Mesenteric fat pad (tissue), 1 donor: ENCODE measurements around the gene TARP.
"Not testable (repeated sequence)": the region's sequence is repeated elsewhere in the genome, so short reads cannot be mapped to it uniquely, and the experiment has no call there.

Experiments used
- DNase-seq: peaks from one replicate; pipeline ENCODE4 v3.0.0-alpha.2; 2020; ENCODE audit warnings: low spot score
- donor health status: DM: yes; HTN: yes; CAD: no.

TARP gene

DNA sequence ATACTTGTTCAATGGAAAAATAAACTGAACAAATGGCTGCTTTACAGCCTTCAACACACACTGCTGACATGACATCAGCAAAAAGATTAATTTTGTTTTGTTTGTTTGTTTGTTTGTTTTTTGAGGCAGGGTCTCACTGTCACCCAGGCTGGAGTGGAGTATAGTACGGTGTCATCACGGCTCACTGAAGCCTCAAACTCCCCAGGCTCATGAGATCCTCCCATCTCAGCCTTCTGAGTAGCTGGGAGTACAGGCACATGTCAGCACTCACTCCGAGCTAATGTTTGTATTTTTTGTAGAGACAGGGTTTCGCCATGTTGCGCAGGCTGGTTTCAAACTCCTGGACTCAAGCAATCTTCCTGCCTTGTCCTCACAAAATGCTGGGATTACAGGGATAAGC is 10.9 kb downstream of the TARP start:
- no peak for DNase-seq

DNA sequence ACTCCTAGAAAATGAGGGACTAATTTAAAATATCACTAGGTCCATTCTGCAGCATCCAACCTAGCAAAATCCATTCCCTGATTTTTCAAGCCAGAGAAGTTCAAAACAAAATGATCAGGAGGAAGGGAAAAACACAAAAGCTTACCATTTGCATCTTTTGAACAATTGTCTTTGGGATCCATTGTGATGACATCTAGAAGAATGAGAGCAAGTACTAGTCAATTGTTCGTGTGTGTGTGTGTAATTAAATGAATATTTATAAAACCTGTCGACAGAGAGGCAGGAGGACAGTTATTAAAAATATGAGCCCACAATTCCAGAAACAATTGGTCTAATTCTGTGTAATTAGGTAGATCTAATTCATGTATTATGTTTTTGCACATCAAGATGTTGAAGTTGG is 11.4 kb downstream of the TARP start:
- not testable (repeated sequence) for DNase-seq

DNA sequence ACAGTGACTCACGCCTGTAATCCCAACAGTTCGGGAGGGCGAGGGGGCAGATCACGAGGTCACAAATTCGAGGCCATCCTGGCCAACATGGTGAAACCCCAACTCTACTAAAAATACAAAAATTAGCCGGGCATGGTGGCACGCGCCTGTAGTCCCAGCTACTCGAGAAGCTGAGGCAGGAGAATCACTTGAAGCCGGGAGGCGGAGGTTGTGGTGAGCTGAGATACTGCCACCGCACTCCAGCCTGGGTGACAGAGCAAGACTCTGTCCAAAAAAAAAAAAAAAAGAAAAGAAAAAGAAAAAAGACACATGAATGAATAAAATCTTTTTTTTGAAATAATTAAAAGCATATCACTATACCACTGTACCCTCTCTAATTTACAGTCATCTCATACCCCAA is 11.8 kb downstream of the TARP start:
- DNase-seq = not testable (repeated sequence)

DNA sequence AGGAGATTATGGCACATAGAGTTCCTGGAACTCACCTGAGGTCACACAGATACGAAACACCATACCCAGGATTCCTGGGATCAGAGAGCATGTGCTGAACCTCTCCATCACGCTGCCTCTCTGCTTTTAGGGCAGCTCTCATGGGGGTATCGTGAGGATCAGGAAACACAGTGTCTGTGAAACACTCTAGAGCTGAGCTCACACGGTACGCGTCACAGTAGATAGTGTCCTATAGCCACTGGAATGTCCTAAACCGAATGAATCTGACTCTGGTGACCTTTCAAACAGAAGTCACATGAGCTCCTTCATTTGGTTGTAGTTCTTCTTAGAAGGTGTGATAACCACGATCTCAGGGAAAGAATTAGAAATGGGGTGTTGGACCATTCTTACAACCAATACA is 14.3 kb downstream of the TARP start:
- DNase-seq = not testable (repeated sequence)

DNA sequence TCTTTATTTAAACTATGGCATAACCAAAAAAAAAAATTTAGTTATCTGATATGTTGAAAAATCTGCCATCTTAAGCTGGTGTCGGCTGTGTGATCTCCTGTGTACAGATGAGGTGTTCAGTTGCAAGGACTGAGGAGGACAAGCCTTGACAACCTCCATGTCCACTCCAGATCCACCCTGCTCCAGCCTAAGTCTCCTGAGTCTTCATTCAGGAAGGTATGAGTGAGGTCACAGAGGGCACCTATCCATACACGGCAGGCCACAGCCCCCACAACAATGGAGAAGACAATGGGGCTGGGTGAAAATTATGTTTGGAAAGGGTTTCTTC is 16.1 kb downstream of the TARP start:
- no peak for DNase-seq

DNA sequence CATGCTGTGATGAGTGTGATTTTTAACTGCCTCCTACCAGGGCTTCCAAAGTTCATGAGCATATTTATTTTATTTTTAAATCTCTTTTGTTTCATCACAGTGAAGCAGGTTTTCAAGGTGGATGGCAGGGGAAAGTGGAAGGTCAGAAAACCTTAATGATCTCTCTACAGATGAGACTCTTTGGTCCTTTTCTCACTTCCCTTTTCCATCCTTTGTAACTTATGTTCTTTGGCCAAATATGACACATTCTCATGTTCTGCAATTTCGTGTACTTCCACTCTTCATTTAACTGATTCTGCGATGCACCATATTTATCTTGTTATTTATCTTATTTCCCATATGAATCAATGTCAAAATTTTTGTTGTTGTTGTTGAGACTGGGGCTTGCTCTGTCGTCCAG is 23.6 kb downstream of the TARP start:
- not testable (repeated sequence) for DNase-seq

DNA sequence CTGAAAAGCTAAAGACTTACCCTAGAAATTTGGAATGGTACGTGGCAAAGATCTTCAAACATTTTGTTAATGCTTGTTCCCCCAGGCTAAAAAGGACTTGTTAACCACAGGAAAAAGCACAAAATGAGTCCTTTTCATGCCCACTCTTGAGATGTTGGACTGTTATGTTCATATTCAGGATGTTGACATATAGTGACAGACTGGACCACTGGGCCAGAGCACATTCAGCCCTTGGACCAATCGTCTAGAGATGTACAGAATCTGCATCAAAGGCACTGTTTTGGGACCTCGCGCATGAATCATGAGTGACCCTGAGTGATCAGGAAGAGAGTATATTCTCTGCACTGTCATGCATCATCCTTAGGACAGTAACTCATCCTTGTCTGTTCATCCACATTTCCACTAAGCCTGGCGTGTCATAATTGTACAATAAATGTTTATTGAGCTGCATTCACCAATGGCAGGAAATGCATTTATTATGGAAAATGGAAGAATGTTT is 25.3 kb downstream of the TARP start:
- DNase-seq = no peak

DNA sequence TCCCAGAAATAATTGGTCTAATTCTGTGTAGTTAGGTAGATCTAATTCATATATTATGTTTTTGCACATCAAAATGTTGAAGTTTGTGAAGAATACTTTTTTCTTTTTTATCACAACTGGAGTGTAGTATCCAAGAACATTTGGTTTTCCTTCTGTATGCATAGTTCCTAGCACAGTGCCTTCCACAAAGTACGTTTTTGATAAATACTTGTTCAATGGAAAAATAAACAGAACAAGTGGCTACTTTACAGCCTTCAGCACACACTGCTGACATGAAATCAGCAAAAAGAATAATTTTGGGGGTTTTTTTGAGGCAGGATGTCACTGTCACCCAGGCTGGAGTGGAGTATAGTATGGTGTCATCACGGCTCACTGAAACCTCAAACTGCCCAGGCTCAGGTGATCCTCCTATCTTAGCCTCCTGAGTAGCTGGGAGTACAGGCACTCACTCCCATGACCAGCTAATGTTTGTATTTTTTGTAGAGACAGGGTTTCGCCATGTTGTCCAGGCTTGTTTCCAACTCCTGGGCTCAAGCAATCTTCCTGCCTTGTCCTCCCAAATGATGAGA is 27.9 kb downstream of the TARP start:
- DNase-seq = no peak

DNA sequence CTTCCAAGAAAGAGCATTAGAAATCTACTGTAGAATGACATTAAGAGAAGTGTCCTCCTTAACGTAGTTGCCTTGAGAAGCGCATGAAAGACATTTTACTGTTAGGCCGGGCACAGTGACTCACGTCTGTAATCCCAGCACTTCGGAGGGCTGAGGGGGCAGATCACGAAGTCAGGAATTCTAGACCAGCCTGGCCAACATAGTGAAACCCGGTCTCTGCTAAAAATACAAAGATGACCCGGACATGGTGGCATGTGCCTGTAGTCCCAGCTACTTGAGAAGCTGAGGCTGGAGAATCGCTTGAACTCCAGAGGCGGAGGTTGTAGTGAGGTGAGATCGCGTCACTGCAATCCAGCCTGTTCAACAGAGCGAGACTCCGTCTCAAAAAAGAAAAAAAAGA is 28.9 kb downstream of the TARP start:
- DNase-seq = no peak

DNA sequence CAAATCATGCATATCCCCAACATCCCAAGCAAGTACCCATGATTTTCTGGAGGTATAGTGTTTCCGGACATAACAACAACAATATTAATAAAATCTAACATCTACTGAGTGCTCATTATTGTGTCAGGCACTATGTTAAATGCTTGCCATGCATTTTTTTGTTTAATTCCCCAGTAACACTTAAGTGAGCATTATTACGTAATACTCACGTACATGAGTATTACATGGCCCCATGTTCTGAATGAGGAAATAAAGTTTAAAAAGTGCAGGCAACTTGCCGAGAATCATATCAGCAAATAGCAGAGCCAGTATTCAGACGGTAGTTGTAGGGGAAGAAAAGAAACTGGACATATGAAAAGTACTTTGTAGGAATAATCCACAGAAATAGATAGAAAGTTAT is 30.1 kb downstream of the TARP start:
- not testable (repeated sequence) for DNase-seq

DNA sequence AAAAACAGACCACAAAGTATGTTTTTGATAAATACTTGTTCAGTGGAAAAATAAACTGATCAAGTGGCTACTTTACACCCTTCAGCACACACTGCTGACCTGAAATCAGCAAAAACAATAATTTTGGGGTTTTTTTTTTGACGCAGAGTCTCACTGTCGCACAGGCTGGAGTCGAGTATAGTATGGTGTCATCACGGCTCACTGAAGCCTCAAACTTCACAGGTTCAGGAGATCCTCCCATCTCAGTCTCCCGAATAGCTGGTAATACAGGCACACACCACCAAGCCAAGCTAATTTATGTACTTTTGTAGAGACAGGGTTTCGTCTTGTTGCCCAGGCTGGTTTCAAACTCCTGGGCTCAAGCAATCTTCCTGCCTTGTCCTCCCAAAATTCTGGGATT is 30.6 kb downstream of the TARP start:
- DNase-seq = no peak

DNA sequence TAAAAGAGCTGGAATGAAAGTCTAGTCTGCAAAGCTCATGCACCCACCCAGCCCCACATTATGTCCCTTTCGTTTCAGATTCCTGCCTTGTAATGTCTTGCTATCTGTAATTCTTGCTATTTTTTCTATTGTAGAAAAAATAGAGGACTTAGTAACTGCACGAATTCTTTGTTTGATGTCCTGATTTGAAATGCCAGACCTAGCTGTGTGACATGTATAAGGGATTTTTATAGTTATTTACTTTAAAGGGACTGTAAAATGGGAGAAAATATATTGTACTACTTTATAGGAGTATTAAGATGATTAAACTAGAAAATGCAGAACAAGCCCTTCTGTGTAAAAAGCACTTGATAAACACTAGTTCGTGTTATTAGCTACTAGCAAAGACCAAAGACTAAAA is 32.4 kb downstream of the TARP start:
- DNase-seq = no peak

DNA sequence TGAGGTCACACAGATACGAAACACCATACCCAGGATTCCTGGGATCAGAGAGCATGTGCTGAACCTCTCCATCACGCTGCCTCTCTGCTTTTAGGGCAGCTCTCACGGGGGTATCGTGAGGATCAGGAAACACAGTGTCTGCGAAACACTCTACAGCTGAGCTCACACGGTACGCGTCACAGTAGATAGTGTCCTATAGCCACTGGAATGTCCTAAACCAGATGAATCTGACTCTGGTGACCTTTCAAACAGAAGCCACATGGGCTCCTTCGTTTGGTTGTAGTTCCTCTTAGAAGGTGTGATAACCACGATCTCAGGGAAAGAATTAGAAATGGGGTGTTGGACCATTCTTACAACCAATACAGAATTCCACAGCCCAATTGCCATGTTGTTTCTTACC is 34.3 kb downstream of the TARP start:
- not testable (repeated sequence) for DNase-seq

DNA sequence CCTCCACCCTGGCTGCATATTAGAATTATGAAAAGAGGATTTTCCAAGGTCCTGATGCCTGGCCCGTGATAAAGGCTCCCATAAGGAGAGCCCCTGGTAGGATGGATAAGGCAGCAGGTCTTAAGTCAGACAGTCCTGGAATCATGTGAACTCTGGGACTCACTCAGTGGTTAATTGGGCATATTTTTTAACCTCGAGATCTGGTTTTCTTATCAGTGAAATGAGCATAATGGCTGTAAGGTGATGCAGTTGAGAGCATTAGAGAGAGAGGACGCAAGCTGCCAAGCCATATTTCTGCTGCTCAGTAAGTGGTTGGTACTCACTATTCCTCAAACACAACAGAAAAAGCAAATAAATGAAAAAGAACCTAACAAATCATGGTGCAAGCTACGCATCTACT is 37.8 kb downstream of the TARP start:
- no peak for DNase-seq

DNA sequence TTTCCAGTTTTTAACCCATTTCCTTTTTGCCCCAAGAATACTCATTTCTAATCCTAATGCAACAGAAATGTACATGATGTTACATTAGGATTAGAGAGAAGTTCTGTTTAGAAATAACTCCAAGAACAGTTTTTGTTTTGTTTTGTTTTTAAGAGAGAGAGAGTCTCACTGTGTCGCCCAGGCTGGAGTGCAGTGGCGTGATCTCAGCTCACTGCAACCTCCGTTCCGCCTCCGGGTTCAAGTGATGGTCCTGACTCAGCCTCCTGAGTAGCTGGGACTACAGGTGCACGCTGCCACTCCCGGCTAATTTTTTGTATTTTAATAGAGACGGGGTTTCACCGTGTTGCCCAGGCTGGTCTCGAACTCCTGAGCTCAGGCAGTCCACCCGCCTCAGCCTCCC is 38.7 kb downstream of the TARP start:
- not testable (repeated sequence) for DNase-seq

DNA sequence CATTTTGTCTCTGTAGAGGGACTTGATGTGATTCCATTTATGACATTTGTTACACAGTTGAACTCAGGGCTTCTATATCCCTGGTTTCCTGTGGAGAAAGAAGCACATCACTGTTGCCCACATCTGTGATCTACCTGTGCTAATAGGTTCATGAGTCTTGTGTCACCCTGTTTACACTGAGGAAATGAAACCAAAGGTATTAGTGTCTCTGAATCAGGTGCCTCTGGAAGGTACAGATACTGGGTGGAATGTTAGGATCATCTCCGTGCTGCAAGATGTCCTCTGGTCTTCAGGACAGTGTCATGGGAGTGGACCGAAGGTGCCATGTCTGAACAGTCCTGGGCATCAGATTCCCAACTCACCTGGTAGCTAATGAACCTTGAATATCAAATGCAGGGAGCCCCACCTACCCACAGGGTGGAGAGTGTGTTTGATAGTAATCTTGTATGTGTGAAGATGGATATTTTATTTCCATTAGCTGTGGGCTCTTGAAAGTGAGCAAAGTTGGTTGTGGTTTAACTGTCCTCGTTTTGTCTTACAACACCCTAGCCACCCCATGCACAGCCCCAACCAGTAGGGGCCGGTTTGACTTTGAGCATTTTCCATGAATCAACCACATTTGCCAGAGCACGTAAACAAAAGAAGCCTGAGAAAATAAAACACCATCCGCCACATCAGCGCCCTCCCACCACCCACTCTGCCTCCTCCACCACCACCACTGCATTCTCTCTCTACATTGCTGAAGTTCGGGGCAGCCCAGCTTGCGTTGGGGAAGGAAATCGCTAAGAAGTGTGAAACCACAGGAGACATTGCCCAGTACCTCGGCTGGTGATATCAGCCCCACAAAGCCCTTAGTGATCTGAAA is 40.7 kb downstream of the TARP start:
- DNase-seq = no peak

DNA sequence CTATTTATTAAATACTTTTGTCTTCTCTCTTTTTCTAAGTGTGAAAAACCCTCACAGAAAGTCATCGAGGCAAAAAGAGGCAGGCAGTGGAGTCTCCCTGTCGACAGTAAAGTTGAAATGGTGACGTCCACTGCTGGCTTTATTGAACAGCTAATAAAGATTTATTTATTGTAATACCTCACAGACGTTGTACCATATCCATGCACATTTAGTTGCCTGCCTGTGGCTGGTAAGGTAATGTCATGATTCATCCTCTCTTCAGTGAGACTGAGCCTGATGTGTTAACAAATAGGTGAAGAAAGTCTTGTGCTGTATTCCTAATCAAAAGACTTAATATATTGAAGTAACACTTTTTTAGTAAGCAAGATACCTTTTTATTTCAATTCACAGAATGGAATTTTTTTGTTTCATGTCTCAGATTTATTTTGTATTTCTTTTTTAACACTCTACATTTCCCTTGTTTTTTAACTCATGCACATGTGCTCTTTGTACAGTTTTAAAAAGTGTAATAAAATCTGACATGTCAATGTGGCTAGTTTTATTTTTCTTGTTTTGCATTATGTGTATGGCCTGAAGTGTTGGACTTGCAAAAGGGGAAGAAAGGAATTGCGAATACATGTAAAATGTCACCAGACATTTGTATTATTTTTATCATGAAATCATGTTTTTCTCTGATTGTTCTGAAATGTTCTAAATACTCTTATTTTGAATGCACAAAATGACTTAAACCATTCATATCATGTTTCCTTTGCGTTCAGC is 43.4 kb downstream of the TARP start:
- no peak for DNase-seq

DNA sequence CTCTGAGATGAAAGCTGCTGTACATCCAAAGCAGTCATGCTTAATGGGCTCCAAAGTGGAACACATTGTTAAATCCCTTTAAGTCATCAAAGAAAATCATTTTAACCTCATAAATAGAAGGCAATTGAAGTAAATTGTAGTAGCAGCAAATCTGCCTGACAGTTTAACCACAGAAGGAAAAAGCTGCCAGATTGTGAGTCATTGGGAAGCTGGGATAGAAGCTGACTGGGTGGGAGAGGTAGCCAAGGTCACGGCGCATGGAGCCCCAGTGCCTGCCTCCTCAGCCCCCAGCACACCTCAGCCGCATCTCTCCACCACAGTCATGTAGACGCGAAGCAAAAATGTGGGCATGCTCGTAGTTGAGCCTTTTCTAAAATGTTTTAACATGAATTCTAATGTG is 44.0 kb downstream of the TARP start:
- DNase-seq = no peak

DNA sequence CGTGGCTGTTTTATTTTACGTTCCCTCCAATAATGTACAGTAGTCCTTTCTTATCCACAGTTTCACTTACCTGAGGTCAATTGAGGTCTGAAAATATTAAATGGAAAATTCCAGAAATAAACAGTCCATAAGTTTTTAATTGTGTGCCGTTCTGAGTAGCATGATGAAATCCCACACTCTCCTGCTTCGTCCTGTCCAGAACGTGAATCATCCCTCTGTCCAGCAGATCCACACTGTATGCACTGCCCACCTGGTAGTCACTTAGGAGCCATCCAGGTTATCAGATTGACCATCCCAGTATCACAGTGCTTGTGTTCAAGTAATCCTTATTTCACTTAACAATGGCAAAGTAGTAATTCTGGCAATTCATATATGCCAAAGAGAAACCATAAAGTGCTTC is 49.0 kb downstream of the TARP start:
- no peak for DNase-seq

DNA sequence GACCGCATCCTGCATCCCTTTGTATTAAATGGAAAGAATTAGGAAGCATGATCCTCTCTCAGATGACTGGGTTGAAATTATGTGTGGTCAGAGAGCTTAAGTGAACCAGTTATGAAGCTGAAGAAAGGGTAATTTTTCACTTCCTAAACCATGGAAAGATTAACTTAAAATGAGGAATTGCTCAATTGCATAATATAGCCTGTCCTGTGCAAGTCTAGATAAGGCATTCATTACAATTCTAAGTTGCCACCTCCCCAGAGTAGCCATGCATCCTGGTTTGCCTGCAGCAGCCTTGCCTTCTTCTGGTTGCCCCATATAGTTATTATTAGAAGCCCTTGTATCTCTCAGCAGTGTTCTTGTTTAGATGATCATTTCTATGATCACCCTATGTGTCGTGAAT is 50.1 kb downstream of the TARP start:
- DNase-seq = no peak

DNA sequence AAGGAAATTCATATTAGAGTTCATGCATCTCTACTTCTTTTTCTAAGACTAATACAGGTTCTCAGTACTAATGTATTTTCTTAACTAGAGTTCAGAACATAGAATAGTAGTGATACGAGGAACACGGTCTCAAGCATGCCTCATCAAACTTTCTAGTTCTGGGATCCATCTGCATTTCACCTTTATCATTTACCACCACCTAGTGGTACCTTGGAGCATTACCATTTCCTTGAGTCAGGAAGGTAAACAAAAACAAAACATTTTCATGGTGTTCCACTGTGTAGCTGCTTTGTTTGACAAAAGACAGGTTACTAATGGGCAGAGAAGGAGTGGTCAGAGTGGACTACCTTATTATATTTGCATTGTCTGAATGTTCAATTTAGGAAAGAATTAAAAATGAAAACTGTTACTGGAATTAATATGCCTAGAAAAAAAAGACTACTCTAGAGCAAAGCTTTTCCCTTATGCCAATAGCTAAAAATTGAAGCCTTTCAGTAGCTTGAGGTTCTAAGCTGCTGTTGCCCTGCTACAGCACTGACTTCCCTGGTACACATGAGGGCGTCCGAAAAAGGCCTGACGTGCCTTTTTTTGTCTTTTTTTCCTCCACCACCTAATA is 50.8 kb downstream of the TARP start:
- no peak for DNase-seq

DNA sequence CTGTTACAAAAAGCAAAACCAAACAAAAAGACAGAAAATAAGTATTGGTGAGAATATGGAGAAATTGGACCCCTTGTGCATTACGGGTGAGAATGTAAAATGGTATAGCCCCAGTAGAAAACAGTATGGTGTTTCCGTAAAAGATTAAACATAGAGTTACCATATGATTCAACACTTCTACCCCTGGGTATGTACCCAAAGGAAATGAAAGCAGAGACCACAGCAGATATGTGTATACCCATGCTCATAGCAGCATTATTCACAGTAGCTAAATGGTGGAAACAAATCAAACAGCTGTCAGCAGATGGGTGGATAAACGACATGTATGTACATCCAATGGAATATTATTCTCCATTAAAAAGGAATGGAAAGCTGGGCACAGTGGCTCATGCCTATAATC is 53.0 kb downstream of the TARP start:
- no peak for DNase-seq
